Measurements from ENCODE around the gene ERC2. TPM values are rescaled to one million over a fixed set of nuclear protein-coding genes. Genes with fewer than 3 reads are reported as not detected.

Gene ERC2
- total and polyA plus RNA-seq, 2 of the 8 experiments (the other 6 are each of a cell fraction or from before 2014, with no cell fraction given) = 16.4 to 22.8 TPM

- Histone ChIP-seq H2BK12ac (ENCODE audit: low read depth, low read length) (0 out of 2 replicates have a peak overlapping the region, but pooled peaks have one; percentile 40), H4K20me1 (replicated peaks in 1 of 2; ENCODE audit: control insufficient read depth in 1 of 2, insufficient read depth in 2 of 2, low read length in 2 of 2) (no peaks in the 10 kb centered on the region), H3K4me1 (replicated peaks in 1 of 4; ENCODE audit: control insufficient read depth in 3 of 4, insufficient read depth in 4 of 4, low read length in 3 of 4) (peaks cover 6 to 22% (median 17%) of the 10 kb centered on the region in 4 experiments), H3K23me2 (ENCODE audit: low read depth, low read length) (no peaks in the 10 kb centered on the region), H2BK20ac (ENCODE audit: low read length) (peak overlapping the region; percentile 69), H3K79me1 (ENCODE audit: low read depth, low read length) (no peaks in the 10 kb centered on the region), H3K27ac (ENCODE audit: low read depth, low read length) (no peak overlapping the region), H3K9ac (replicated peaks in 1 of 4; ENCODE audit: extremely low read depth in 1 of 4, low read depth in 3 of 4, low read length in 3 of 4) (no peak overlapping the region), H3K18ac (ENCODE audit: extremely low read depth, low read length) (peak overlapping the region; percentile 72), H3K4me2 (ENCODE audit: insufficient read depth in 1 of 2, low read depth in 2 of 2, low read length in 2 of 2) (peak overlapping the region; percentile 8 to 22; a peak in 3 of 4 replicates), H3K36me3 (ENCODE audit: control insufficient read depth in 2 of 4, insufficient read depth in 4 of 4, low read length in 3 of 4) (no peaks in the 10 kb centered on the region), H2BK120ac (replicated peaks; ENCODE audit: low read depth, low read length) (peak overlapping the region; percentile 21), H3K79me2 (ENCODE audit: control insufficient read depth in 1 of 2, insufficient read depth in 2 of 2, low read length in 2 of 2) (no peaks in the 10 kb centered on the region), H3K4me3 (ENCODE audit: extremely low read depth in 1 of 4, insufficient read depth in 2 of 4, low read depth in 3 of 4, low read length in 4 of 4) (no peak overlapping the region), H3K14ac (ENCODE audit: insufficient read length) (no peak overlapping the region), H4K5ac (ENCODE audit: insufficient read length, low read depth, low read length) (no peak overlapping the region), H3K23ac (ENCODE audit: insufficient read length) (no peak overlapping the region), H3K27me3 (replicated peaks in 1 of 4; ENCODE audit: control insufficient read depth in 3 of 4, extremely low read depth in 1 of 4, insufficient read depth in 3 of 4, low read length in 3 of 4) (no peaks in the 10 kb centered on the region), H2AK5ac (ENCODE audit: low read depth, low read length) (no peak overlapping the region), H3K9me3 (ENCODE audit: insufficient read depth in 2 of 2, low read depth in 1 of 2, low read length in 1 of 2) (no peaks in the 10 kb centered on the region), H2AFZ (ENCODE audit: low read length) (no peak overlapping the region), H4K91ac (replicated peaks; ENCODE audit: insufficient read length, low read length) (no peak overlapping the region), H2BK15ac (ENCODE audit: low read length) (no peak overlapping the region), H3K4ac (replicated peaks; ENCODE audit: insufficient read length, low read depth, low read length) (no peak overlapping the region), H4K8ac (ENCODE audit: extremely low read depth, insufficient read depth, low read length) (no peak overlapping the region), H2BK5ac (ENCODE audit: low read depth, low read length) (peak overlapping the region; percentile 66; the same call in 1 of the 2 replicates), H3K56ac (replicated peaks; ENCODE audit: insufficient read length, low read depth, low read length) (no peak overlapping the region)
- no peak for FAIRE-seq
- 44% methylated on average over 11 of the region's 11 CpGs; no CpG with 5 or more reads in 1 of the 2 experiments for WGBS, 2 experiments (ENCODE audit: extremely low coverage in 1 of 2, insufficient coverage in 1 of 2, insufficient read length in 1 of 2, insufficient replicate concordance in 2 of 2, low coverage in 1 of 2, low lambda C conversion rate in 2 of 2, missing lambda C conversion rate in 1 of 2)
- POLR2A ChIA-PET (ENCODE audit: partially characterized antibody) = interaction anchor here (0.6 kb wide), 1 partner anchor 8 kb away, joined by 3 read pairs; no protein-coding TSS in a partner anchor
- CTCF ChIA-PET (ENCODE audit: partially characterized antibody) = interaction anchor here (0.6 to 1.3 kb wide), 7 partner anchors 8 to 209 kb away, joined by 3 to 4 read pairs (median 3); no protein-coding TSS in a partner anchor
- DNase-seq (ENCODE audit: low read depth in 1 of 2, low spot score in 2 of 2) = no peak
- no peak for TF ChIP-seq TBP (IDR thresholded peaks at IDR 0.05; ENCODE audit: low read depth, low read length)
- TF ChIP-seq CTCF (IDR thresholded peaks at IDR 0.05; ENCODE audit: control extremely low read depth in 1 of 3, insufficient read depth in 1 of 3, low read depth in 1 of 3, low read length in 3 of 3) = no peak
Observed at GRCh38 chr3:55512571-55513343, 955.5 kb downstream of the ERC2 start.

Measured in H1 (cell line).